Activated naive CD8-positive, alpha-beta T cell (primary cell): ENCODE data around the gene RAD51B.

Experiments used
- H3K27ac Mint-ChIP-seq: one replicate; pipeline ENCODE4 v1.8.0; 2021; ENCODE audit warnings: mixed read lengths
- H3K27me3 Mint-ChIP-seq: one replicate; pipeline ENCODE4 v1.8.0; 2021; ENCODE audit warnings: mixed read lengths
- H3K36me3 Mint-ChIP-seq: one replicate; pipeline ENCODE4 v1.8.0; 2021; ENCODE audit warnings: mixed read lengths
- H3K4me1 Mint-ChIP-seq: one replicate; pipeline ENCODE4 v1.8.0; 2021; ENCODE audit warnings: low read depth, mixed read lengths
- H3K4me3 Mint-ChIP-seq: one replicate; pipeline ENCODE4 v1.8.0; 2021; ENCODE audit warnings: mild to moderate bottlenecking, mixed read lengths
- H3K9me3 Mint-ChIP-seq: one replicate; pipeline ENCODE4 v1.8.0; 2021; ENCODE audit warnings: low read depth, mixed read lengths

RAD51B gene

GRCh38 chr14:68363466-68363842, 543.9 kb downstream of the RAD51B start:
- Mint-ChIP-seq H3K4me1 (peaks cover 54% of the 10 kb centered on the region), H3K9me3 (no peaks in the 10 kb centered on the region), H3K36me3 (peaks cover 5% of the 10 kb centered on the region), H3K27me3 (no peaks in the 10 kb centered on the region), H3K4me3 (no peak overlapping the region), H3K27ac (no peak overlapping the region)

- peaks cover 5% of the 10 kb centered on the region for H3K36me3 Mint-ChIP-seq
- no peaks in the 10 kb centered on the region for H3K27me3 Mint-ChIP-seq
- peaks cover 56% of the 10 kb centered on the region for H3K4me1 Mint-ChIP-seq
- H3K27ac Mint-ChIP-seq = no peak overlapping the region
- H3K4me3 Mint-ChIP-seq = no peak overlapping the region
- no peaks in the 10 kb centered on the region for H3K9me3 Mint-ChIP-seq
Observed at GRCh38 chr14:68363843-68364767, 544.5 kb downstream of the RAD51B start.

GRCh38 chr14:68364792-68365192, 545.2 kb downstream of the RAD51B start:
- Mint-ChIP-seq H3K27me3 (no peaks in the 10 kb centered on the region), H3K9me3 (no peaks in the 10 kb centered on the region), H3K27ac (no peak overlapping the region), H3K36me3 (peaks cover 8% of the 10 kb centered on the region), H3K4me3 (no peak overlapping the region), H3K4me1 (peaks cover 55% of the 10 kb centered on the region)

DNA sequence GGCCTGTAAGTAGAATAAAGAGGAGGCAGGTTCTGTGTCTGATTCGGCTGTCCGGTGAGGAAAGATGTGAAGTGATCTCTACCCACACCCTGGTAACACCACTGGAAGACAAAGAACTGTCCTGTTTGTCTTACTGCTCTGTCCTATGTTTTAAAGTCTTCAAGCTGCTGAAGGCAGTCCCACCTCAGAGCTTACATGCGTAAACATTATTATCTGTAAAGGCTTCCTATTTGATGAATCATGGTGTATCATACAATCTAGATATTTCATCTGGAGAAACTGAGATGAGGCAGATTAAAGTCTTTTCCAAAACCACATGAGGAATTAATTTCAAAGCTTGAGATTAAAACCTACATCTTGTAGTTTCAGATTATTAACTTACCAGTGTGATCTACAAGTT, 545.6 kb downstream of the RAD51B start:
- peaks cover 8% of the 10 kb centered on the region for H3K36me3 Mint-ChIP-seq
- H3K4me3 Mint-ChIP-seq = no peak overlapping the region
- no peak overlapping the region for H3K27ac Mint-ChIP-seq
- H3K4me1 Mint-ChIP-seq = peaks cover 55% of the 10 kb centered on the region
- H3K27me3 Mint-ChIP-seq = no peaks in the 10 kb centered on the region
- no peaks in the 10 kb centered on the region for H3K9me3 Mint-ChIP-seq

DNA sequence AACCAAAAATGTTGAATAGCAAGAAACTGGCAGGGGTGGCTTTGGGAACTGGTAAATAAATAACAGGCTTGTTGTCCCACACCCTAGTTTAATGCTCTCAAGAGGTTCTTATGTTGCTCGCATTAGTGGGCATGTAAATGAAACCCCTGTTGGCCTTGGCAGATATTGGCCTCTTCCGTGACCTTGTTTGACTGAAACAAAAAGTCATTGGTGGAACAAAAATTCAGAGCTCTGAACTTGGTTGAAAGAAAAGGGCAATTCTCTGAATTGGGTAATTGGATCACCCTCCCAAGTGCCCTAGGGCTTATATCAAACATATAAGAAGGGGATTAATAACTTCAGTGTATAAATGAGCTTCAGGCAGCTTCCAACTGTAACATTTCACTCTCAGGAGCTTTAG, 547.1 kb downstream of the RAD51B start:
- Mint-ChIP-seq H3K9me3 (no peaks in the 10 kb centered on the region), H3K27me3 (no peaks in the 10 kb centered on the region), H3K36me3 (peaks cover 8% of the 10 kb centered on the region), H3K4me3 (no peak overlapping the region), H3K27ac (no peak overlapping the region), H3K4me1 (peaks cover 47% of the 10 kb centered on the region)

- peaks cover 14% of the 10 kb centered on the region for H3K36me3 Mint-ChIP-seq
- H3K4me1 Mint-ChIP-seq = peaks cover 54% of the 10 kb centered on the region
- no peaks in the 10 kb centered on the region for H3K9me3 Mint-ChIP-seq
- H3K27ac Mint-ChIP-seq = no peak overlapping the region
- no peaks in the 10 kb centered on the region for H3K27me3 Mint-ChIP-seq
- H3K4me3 Mint-ChIP-seq = no peak overlapping the region
Observed at GRCh38 chr14:68367536-68367935, 548.0 kb downstream of the RAD51B start.

GRCh38 chr14:68368850-68369249, 549.3 kb downstream of the RAD51B start:
- H3K4me1 Mint-ChIP-seq = peaks cover 48% of the 10 kb centered on the region
- peaks cover 14% of the 10 kb centered on the region for H3K36me3 Mint-ChIP-seq
- H3K9me3 Mint-ChIP-seq = peaks cover 4% of the 10 kb centered on the region
- peak overlapping the region; percentile 10 for H3K4me3 Mint-ChIP-seq
- H3K27ac Mint-ChIP-seq = peak overlapping the region; percentile 24
- H3K27me3 Mint-ChIP-seq = no peaks in the 10 kb centered on the region

DNA sequence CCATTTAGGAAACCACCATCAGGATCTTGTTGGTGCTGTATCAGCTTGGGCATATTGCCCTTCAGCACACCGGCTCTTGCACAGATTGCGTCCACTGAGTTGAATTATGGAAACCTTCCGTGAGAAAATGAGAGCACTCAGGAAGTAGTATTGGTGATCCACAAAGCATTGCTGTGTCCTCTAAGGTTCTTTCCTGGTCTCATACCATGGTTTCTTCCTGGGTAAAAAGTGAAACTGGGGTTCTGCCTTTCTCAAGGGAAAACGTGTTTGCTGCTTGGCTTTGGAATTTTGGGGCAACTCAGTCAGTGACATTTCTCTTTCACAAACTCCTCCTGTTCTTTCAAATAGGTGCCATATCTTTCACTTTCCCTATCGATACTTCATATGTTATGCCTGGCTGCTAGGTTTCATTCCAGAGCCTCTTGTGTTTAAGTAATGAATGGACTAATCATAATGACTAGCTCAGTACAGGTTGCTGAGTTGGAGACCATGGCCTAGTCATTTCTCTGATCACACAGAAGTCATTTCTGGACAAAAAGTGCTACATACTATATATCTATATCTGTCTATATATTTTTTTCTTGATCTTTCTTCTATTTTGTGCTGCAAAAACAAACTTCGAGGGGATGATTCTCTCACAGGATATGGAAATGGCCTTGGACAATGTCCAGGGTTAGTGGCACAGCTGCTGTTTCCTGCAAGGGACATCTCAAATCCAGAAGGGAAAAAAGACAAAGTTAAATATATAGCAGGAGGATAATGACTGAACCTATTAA, 549.9 kb downstream of the RAD51B start:
- peaks cover 53% of the 10 kb centered on the region for H3K4me1 Mint-ChIP-seq
- H3K27ac Mint-ChIP-seq = peak overlapping the region; percentile 35
- H3K9me3 Mint-ChIP-seq = peaks cover 4% of the 10 kb centered on the region
- H3K4me3 Mint-ChIP-seq = peak overlapping the region; percentile 15
- H3K36me3 Mint-ChIP-seq = peaks cover 14% of the 10 kb centered on the region
- H3K27me3 Mint-ChIP-seq = no peaks in the 10 kb centered on the region

- H3K27me3 Mint-ChIP-seq = no peaks in the 10 kb centered on the region
- peaks cover 13% of the 10 kb centered on the region for H3K36me3 Mint-ChIP-seq
- peaks cover 53% of the 10 kb centered on the region for H3K4me1 Mint-ChIP-seq
- peaks cover 4% of the 10 kb centered on the region for H3K9me3 Mint-ChIP-seq
- no peak overlapping the region for H3K4me3 Mint-ChIP-seq
- no peak overlapping the region for H3K27ac Mint-ChIP-seq
Observed at GRCh38 chr14:68370057-68370360, 550.4 kb downstream of the RAD51B start.

GRCh38 chr14:68372368-68372767, 552.8 kb downstream of the RAD51B start:
- Mint-ChIP-seq H3K4me3 (no peak overlapping the region), H3K9me3 (peaks cover 4% of the 10 kb centered on the region), H3K27ac (peak overlapping the region; percentile 16), H3K4me1 (peaks cover 70% of the 10 kb centered on the region), H3K36me3 (peaks cover 9% of the 10 kb centered on the region), H3K27me3 (no peaks in the 10 kb centered on the region)

DNA sequence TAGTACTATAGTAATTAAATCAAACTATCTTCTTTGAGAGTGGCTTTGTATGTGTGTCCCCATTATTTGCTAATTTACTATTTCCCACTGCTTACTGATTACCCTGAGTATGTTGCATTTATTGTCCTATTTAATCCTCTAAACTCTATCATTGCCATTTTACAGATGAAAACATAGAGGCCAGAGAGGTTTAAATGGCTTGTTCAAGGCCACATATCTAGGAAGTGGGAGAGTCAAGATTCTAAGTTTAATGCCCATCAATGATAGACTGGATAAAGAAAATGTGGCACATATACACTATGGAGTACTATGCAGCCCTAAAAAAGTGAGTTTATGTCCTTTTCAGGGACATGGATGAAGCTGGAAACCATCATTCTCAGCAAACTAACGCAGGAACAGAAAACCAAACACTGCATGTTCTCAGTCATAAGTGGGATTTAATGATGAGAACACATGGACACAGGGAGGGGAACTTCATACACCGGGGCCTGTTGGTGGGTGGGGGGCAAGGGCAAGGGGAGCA, 553.6 kb downstream of the RAD51B start:
- Mint-ChIP-seq H3K36me3 (peaks cover 9% of the 10 kb centered on the region), H3K4me3 (no peak overlapping the region), H3K4me1 (peaks cover 73% of the 10 kb centered on the region), H3K27me3 (no peaks in the 10 kb centered on the region), H3K9me3 (peaks cover 4% of the 10 kb centered on the region), H3K27ac (peak overlapping the region; percentile 23)

DNA sequence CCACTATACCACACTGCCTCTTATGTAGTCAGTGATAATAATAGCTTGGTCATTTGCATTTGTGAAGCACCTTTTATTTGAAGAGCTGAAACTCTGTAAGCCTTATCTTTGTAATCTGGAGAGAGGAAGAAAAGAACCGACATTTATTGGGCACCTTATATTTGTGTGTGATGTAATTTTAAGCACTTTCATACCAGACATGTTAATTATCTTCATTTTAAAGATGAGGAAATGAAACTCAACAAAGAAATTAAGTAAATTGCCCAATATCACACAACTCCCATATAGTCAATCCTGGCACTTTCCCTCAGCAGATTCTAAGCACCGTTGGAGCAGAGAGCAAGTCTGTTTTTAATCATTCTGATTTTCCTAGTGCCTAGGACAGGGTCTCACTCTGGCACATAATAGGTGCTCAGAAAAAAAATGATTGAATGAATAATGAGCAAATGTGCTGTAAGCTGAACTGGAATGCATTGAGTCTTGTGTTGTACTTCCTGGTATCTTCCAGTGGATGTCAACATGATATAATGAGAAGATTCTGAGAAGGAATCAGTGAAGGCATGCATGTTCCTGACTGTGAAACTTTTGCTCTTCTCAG, 554.4 kb downstream of the RAD51B start:
- H3K27me3 Mint-ChIP-seq = no peaks in the 10 kb centered on the region
- H3K4me1 Mint-ChIP-seq = peaks cover 71% of the 10 kb centered on the region
- H3K4me3 Mint-ChIP-seq = no peak overlapping the region
- no peak overlapping the region for H3K27ac Mint-ChIP-seq
- H3K9me3 Mint-ChIP-seq = peaks cover 4% of the 10 kb centered on the region
- H3K36me3 Mint-ChIP-seq = peaks cover 9% of the 10 kb centered on the region

DNA sequence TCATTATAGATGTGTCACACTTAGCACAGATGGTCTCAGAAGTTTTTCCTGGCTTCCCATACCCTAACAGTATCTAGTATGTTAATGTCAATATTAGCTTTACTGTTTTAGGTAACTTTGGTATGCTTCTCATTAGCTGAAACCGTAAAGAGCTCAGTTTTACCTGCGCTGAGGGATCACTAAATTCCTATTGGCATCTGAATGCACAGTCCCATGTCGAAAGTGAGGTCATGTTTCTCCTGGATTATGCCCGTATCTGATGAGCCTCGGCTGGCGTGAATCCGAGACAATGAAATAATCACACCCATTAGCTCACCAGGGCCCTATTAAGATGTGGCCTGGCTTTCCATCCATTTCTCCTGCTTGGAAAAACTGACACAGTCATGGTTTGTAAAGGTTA, 555.1 kb downstream of the RAD51B start:
- peaks cover 6% of the 10 kb centered on the region for H3K36me3 Mint-ChIP-seq
- peaks cover 70% of the 10 kb centered on the region for H3K4me1 Mint-ChIP-seq
- no peaks in the 10 kb centered on the region for H3K27me3 Mint-ChIP-seq
- H3K4me3 Mint-ChIP-seq = no peak overlapping the region
- peaks cover 4% of the 10 kb centered on the region for H3K9me3 Mint-ChIP-seq
- no peak overlapping the region for H3K27ac Mint-ChIP-seq

GRCh38 chr14:68375376-68375775, 555.8 kb downstream of the RAD51B start:
- Mint-ChIP-seq H3K4me3 (no peak overlapping the region), H3K27ac (peak overlapping the region; percentile 7), H3K4me1 (peaks cover 70% of the 10 kb centered on the region), H3K27me3 (no peaks in the 10 kb centered on the region), H3K36me3 (peaks cover 6% of the 10 kb centered on the region), H3K9me3 (peaks cover 4% of the 10 kb centered on the region)
